GM18520 (cell line): ENCODE data around the gene MOCS1.

Experiments
- ATAC-seq: cut with Tn5 transposase; IDR thresholded peaks from one replicate; pipeline ENCODE4 v1.9.1; 2021; ENCODE audit not compliant: unreplicated experiment

MOCS1 gene

DNA sequence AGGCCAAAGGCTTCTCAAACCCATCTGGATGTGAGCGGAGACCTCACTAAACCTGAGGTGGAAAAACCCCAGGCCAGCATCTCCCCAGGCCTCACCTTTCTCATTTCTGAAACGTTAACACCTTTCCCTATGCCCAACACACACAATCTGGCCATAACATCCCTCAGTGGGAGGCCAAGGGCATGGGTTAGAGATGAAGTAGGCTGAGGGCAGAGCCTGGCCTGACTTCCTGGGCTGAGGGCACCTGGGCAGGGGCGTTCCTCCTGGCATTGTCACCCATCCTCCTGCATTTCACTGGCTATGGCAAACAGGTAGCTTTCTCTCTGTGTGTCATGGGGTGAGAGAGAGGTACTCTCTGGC, 8.4 kb downstream of the MOCS1 start:
- no peak for ATAC-seq

DNA sequence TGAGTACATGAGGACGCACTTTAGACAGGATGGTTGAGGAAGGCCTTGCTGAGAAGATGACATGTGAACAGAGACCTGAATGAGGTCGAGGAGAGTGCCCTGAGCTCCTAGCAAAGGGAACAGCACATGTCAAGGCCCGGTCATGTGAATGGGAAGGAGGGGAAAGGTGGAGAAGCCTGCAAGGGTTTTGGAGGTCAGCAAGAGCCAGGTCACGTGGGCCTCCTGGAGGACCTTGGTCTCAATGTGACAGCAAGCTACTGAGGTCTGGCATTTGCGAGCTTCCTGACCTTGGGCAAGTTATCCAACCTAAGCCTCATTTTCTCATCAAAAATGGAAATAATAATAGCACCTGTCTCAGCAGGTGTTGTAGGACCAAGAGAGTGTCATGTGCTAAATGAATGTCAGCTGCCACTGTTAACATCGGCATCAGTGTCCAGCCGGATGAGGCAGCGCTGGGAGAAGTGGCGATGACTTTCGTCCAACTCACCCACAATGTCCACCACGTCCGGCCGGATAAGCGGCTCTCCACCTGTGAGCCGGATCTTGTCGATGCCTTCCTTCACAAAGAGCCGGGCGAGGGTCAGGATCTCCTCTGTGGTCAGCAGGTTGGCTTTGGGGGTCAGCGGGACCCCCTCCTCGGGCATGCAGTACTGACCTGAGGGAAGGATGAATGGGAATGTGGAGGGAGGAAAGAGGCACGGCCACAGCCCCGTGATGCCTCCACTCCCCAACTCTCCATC, 8.9 kb downstream of the MOCS1 start:
- no peak for ATAC-seq

DNA sequence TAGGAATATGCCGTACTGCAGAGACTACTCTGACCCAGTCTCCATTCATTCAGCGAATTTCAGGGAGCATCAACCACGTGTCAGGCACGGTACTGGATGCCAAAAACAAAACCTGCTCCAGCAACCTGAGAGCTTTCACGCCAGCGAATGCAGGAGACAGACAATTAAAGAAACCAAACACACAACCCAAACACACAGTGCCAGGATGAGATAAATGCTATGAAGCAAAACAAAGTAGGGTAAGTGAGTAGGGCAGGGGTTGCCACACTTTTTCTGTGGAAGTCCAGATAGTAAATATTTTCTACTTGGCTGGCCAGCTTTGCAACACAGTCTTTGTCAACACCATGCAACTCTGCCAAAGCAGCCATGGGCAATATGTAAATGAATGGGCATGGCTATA, 10.0 kb downstream of the MOCS1 start:
- ATAC-seq: no peak

DNA sequence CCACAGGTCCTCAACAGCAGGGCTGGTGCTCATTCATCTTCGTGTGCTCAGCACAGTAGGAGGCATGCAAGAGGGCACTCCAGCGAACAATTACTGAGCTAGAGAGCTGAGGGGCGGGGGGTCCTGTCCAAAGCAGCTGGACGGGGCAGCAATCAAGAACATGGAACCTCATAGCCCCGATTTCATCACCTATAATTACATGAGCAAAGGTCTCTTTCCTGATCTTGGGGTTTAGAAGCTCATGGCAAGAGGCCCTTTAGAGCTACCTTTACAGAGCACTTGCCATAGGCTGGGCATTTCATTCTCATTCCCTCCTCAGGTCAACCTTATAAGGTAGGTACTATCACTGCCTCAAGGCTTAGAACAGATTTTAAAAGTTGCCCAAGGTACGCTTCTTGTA, 10.4 kb downstream of the MOCS1 start:
- ATAC-seq: no peak

DNA sequence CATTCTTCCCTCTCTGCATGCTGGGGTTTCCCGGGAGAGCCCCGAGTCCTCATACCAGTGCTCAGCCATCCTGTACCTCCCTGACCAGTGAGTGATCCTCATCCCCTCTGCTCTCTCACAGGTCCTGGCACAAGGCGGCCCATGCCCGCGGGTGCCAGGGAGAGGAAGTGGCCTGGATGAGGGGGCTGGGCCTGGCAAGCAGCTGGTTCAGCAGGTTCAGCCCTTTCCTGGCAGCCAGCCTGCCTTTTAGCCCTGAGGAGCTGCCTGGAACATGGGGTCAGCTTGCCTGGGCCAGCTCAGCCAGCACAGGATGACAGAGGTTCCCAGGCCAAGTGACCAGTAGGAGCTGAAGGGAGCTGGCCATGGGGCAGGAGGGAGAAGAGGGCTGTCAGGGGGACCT, 10.9 kb downstream of the MOCS1 start:
- ATAC-seq: no peak

DNA sequence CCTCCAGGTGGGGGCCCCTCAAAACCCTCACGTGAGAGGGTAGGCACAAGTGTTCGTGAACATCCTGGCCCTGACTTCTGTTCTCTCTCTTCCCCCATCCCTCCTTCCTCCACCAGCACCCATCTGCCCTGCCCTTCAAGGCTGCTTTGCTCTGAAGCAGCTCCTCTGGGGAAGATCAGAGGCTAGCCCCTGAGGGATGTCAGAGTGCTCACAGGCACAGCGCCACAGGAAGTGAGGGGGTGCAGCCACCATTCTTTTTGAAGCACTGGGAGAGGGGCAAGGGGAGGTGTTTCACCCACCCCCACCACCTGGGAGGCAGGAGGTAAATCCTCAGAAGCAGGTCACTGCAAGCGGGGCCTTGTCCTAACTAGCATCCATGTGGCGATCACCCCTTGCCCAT, 11.4 kb downstream of the MOCS1 start:
- no peak for ATAC-seq

DNA sequence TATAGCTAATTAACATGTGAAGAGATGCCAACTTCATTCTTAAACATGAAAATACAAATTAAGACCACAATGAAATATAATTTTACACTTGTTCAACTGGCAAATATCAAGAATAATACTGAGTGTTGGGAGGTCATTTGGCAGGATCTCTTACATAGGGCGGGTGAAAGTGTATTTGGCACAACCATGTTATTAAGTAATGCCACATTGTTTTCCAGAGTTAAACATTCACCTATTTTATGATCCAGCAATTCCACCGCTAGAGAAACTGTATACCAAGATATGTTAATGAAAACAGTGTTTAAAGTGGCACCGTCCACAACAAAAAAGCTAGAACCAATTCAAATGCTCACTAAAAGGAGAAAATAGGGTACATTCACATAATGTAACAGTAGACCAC, 14.1 kb downstream of the MOCS1 start:
- no peak for ATAC-seq

DNA sequence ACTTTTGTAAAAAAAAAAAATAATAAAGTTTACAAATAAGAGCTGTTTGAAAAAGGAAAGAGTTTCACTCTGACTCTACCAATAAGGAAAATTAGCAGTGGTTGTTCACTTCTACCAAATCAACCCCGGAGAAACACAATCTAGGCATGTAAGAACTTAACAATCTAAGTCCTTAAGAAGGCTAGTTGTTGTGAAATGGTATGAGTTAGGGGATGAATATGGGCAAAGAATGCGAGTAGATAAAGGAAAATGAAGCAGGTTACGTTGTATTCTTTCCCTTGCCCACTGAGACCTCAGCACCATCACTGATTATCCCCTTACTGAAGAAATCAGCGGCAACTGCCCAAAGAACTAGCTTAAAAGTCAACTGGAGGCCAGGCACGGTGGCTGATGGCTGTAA, 15.4 kb downstream of the MOCS1 start:
- no peak for ATAC-seq

DNA sequence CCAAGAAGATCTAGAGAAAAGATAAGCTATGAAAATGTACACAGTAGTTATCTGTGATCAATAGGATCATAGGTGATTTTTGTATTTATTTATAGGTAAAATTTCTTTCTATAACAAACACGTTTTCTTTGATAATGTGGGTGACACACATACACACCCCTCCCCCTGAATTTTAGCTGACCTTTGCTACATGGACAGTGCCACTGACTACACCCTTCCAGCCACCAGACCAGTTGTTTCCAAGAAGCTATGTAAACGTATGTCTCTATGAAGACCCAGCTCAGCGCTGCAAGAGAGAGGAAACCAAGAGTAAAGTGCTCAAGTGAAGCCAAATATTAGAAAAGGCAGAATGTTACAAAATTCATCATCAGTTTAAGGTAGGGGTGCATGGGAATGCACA, 16.3 kb downstream of the MOCS1 start:
- no peak for ATAC-seq

DNA sequence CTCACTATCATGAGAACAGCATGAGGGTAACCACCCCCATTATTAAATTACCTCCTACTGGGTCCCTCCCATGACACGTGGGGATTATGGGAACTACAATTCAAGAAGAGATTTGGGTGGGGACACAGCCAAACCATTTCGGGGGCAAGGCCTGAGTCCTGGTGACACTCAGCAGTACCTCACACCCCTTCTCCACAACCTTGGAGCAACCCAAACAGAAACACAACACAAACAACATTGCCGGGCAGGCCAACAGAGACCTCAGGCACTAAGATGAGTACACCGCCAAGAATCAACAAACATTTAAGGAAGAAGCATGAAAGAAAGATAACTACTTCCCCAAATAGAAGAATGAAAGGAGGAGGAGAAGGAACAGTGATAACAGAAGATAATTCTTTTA, 16.9 kb downstream of the MOCS1 start:
- ATAC-seq: no peak

DNA sequence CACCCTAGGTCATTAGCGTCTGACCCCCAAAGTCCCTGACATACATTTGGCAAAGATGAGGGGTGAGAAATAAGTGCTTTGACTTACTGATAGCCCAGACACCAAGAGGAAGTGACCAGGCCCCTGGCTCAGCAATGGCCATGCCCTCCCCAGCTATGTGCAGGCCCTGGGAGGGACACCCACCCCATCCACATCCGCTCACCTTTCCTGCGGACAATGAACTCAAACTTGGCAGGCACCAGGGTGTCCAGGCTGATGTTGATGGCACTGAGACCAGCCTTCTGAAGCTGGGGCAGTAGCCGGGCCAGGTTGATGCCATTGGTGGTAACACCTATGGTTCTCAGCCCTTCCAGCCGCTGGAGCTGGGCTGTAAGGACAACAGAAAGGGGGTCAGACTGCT, 18.4 kb downstream of the MOCS1 start:
- ATAC-seq: no peak

DNA sequence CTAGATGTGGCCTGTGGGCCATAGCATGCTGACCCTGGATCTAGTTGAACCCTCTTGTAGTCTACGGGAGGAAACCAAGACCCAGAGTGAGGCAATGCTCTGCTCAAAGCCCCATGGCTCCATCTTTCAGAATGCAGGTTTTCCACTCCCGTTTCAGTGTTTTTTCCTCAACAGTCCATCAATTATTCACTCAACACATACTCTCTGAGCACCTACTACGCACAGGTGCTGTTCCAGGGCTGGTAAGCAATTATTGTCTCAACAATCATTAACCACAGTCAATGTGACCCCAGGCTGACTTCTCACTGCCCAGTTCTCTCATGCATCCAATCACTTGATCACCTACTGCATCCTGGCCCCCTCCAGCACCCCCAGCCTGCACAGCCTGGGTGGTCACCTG, 20.0 kb downstream of the MOCS1 start:
- ATAC-seq: no peak

DNA sequence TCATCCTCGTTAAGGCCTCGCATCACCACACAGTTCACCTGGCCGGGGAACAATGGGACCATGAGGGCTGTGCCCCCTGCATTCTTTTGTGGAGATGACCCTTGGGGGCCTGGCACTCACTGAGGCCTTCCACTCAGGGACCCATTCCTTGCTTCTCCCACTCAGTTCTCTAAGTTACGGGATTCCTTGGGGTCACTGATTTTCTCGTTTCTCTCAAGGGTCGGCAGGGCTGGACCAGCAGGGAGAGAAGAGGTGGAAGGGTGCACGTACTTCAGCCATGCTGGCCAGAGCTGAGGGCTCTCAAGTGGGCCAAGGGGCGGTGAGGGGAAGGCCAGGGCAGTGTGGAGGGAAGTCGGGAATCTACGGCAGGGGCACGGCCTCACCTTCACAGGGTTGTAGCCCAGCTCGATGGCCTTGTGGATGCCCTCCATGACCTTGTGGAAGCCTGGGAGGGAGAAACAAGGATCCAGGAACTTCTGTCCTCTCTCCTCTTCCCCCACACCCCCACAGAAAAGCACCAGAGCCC, 20.8 kb downstream of the MOCS1 start:
- ATAC-seq: no peak

DNA sequence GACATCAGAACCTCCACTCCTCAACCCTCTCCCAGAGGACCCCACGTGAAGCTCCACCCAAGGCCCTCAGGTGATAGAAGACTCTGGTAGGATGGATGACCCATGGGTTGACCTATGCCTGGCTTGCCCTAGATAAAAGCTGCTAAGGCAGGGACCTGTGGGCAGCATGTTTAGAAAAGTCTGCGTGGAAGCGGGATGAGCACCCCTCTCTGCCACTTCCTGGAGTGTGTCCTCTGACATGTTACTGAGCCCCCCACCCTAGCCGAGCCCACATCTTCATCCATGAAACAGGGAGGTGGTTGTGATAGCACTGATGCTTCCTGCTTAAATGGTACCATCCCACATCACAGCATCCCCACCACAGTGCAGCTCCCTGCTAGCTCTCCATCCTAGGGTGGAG, 21.8 kb downstream of the MOCS1 start:
- no peak for ATAC-seq

DNA sequence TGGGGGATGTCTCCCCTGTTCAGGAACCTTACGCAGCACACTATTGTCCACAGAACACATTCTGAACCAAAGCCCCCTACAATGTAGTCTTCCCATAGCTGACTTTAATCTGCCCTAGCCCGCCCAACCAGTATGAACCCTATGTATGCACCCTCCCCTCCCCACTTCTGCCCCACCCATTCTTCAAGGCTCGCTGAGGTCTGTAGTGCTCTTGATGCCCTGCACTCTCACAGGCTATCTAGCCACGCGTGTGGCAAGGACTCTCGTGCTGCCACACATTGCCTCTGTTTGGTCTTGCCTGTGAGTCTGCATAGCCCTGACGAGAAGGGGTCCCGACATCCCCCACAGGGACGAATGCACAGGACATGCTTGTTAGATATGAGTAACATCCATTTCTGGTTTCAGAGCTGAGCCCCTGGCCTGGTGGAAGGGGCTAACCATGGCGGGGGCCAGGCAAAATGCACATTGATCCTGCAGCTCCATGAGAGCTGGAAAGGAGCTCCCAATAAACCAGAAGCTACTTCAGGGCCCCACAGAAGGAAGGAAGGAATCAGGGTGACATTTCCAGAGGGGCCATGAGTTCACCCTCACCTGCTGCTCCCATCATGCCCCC, 22.6 kb downstream of the MOCS1 start:
- ATAC-seq: no peak

DNA sequence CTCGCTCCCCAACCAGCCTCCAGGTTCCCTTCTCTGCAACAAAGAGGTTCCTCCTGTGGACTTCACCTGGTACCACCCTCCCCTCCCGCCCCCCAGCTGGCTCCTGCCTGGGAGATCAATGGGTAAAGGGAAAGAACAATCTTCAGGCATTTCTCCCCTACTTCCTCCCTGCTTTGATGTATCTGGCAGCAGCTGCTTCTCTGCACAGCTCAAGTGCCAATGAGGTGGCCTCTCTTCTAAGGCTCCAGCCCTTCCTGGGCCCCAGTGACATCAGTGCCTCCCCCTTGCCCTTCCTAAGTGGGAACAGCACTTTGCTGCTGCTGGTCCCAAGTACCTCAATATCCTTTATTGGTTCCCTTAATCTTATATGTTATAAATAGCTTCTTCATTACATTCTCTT, 23.5 kb downstream of the MOCS1 start:
- no peak for ATAC-seq

DNA sequence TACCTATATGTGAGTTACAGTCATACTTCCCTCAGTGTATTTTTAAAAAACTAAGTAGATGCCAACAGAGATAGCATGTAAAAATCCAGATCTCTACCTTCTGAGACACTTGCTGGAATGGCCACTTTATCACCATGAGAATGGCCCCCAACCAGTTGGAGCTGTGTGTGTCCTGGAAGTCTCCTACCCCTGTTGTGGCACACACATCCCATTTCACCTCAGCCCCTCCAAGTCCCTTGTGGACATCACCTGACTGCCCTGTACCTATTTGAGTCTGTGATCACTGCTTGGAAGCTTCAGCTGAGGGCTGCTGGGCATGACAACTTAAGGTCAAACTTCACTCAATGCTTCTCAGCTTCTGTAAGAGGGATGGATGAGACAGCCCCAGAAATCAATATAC, 24.1 kb downstream of the MOCS1 start:
- ATAC-seq: no peak

DNA sequence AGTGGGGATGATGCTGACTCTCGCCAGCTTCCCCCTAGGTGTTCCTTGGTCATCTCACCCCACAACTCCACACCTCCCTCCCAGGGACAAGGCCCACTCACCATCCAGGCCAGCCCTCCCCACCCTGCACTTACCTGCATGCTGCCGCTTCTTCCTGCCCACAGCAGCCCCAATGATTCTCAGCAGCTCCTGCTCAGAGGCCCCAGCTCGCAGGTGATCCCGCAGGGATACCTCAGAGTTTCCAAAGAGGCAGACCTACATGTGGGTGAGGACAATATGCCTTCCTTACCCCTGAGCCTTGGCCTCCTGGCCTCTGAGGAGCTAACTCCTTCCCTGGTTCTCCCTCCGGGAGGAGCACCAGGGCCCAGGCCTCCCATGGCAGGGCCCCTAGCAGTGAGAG, 24.6 kb downstream of the MOCS1 start:
- no peak for ATAC-seq

DNA sequence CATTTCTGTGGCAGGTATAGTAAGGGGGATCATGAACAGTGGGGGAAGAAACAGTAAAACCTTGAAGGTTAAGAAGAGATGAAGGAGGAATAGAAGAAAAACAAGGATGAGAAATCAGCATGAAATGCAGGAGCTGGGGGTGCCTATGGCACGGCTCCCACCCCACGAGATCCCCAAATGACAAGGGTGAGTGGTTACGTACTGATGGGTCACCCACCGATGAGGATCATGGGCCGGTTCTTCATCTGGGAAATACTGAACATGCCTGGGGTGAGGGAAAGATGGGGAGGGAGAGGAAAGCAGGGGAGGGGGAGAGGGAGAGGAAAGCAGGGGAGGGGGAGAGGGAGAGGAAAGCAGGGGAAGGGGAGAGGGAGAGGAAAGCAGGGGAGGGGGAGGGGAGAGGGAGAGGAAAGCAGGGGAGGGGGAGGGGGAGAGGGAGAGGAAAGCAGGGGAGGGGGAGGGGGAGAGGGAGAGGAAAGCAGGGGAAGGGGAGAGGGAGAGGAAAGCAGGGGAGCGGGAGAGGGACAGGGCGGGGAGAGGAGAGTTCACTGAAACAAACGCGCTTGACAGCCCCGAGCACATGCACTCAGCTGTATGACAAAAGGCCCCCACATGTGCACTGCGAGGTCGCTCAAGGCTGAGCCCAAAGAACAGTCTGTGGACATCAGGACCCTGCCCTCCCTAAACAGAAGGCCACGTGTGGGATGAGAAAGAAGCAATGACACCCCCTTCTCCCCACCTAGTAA, 25.3 kb downstream of the MOCS1 start:
- ATAC-seq: no peak

DNA sequence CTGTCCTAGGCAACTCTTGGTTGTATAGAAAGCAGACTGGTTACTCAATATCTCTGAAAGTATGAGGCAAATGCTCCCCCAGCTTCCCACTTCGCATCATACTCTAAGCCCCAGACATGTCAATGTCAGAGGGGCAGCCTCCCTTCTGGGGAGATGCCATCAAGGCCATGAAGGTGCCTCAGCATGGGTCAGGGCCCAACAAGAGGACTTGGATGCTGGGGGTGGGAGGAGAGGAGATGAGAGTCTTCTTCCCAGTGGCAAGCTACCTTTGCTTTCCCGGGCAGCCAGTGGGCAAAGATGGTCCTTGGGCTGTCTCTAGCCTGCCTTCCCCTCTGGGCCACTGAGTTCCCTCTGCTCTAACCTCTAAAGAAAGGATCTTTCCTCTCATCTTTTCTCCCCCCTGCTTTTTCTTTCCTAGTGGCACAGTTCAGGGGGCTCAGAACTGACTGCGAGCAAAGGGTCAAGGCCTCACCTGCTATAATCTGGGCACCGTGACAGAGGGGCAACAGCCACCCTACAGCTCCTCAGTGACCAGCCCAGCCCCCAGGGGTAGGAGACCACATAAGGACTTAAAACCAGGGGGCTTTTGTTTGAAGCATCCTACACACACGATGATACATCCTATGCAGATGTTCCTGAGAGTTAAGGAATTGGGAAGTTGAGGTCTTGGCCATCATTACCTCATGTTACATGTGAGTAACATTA, 26.2 kb downstream of the MOCS1 start:
- ATAC-seq: no peak

DNA sequence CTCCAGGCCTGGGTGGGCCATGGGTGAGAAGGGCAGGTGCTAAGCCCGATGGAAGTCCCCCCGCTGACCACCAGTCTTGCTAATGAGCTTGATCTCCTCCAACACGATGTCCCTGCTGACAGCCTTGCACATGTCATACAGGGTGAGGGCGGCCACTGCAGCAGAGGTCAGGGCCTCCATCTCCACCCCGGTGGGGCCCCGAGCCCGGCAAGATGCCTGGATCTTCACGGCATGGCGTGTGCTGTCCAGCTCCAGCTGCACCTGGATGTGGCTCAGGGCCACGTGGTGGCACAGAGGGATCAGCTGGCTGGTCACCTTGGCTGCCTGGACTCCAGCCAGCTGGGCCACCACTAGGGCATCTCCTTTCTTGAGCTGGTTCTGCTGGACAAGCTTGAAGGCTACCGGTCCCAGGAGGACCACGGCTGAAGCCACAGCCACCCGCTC, 27.9 kb downstream of the MOCS1 start:
- ATAC-seq: no peak

DNA sequence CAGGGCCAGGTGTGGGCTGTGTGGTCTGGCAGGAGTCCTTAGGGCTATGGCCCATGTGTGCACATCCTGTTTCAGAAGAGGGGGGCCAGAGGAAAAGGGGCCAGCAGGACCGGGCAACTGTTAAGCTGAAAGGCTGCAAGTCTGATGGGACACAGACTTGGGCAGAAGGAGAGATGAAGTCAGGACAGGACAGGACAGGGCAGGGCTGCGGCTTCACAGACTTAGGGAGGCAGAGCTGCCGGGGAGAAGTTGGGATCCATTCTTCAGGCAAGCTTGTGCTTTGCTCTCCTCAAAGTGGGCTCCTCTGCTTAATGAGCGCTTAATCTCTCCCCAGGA, 28.7 kb downstream of the MOCS1 start:
- no peak for ATAC-seq
